Neural cell (in vitro differentiated cells): ENCODE data around the gene SDF2L1. TPM values are rescaled to one million over a fixed set of nuclear protein-coding genes. Genes with fewer than 3 reads are reported as not detected.

Source experiments
- H2AFZ ChIP-seq: fragments of 200-600, 300-800 bp; sonication (generic), shearing (Covaris generic); 2 replicates; pipeline ENCODE4 v1.6.0; 2014; ENCODE audit warnings: low read depth, mild to moderate bottlenecking, antibody characterized with exemption, low read length, moderate library complexity
- H3F3A ChIP-seq: fragments of 200-600 bp; shearing (Covaris generic); 2 replicates; pipeline ENCODE4 v1.6.1; 2016; ENCODE audit warnings: mild to moderate bottlenecking, moderate library complexity, mixed read lengths, antibody characterized with exemption, low read length; ENCODE audit not compliant: insufficient read depth, poor library complexity, severe bottlenecking
- H3K27ac ChIP-seq: fragments of 200-600, 300-800 bp; sonication (generic), shearing (Covaris generic); 2 replicates; pipeline ENCODE4 v1.5.1; 2014; ENCODE audit warnings: mild to moderate bottlenecking, low read length, moderate library complexity
- H3K27me3 ChIP-seq: fragments of 300-800, 200-600 bp; sonication (generic), shearing (Covaris generic); 2 replicates; pipeline ENCODE4 v1.6.0; 2014; ENCODE audit warnings: mild to moderate bottlenecking, low read depth, low read length, moderate library complexity; ENCODE audit not compliant: insufficient read depth
- H3K36me3 ChIP-seq: fragments of 300-800, 200-600 bp; sonication (generic), shearing (Covaris generic); 2 replicates; pipeline ENCODE4 v1.5.1; 2014; ENCODE audit warnings: mild to moderate bottlenecking, antibody characterized with exemption, low read length, moderate library complexity; ENCODE audit not compliant: insufficient read depth
- H3K4me2 ChIP-seq: fragments of 300-800, 200-600 bp; sonication (generic), shearing (Covaris generic); 2 replicates; pipeline ENCODE4 v1.6.0; 2014; ENCODE audit warnings: mild to moderate bottlenecking, low read length
- H3K4me3 ChIP-seq: fragments of 300-800, 200-600 bp; sonication (generic), shearing (Covaris generic); 2 replicates; pipeline ENCODE4 v1.5.1; 2014; ENCODE audit warnings: mild to moderate bottlenecking, low read length, moderate library complexity
- H3K79me2 ChIP-seq: fragments of 200-600 bp; shearing (Covaris generic); replicated peaks from 2 replicates; pipeline ENCODE4 v1.6.0; 2014; ENCODE audit warnings: mild to moderate bottlenecking, low read length, moderate library complexity; ENCODE audit not compliant: insufficient read depth
- H3K9ac ChIP-seq: fragments of 300-800, 200-600 bp; sonication (generic), shearing (Covaris generic); 2 replicates; pipeline ENCODE4 v1.6.1; 2016; ENCODE audit warnings: mild to moderate bottlenecking, low read length, mixed read lengths
- H3K9me2 ChIP-seq: fragments of 200-600 bp; shearing (Covaris generic); 2 replicates; pipeline ENCODE4 v1.6.1; 2016; ENCODE audit warnings: mild to moderate bottlenecking, low read length, mixed read lengths; ENCODE audit not compliant: insufficient read depth
- H3K9me3 ChIP-seq: fragments of 200-600, 300-800 bp; sonication (generic), shearing (Covaris generic); 2 replicates; pipeline ENCODE4 v1.6.1; 2016; ENCODE audit warnings: mild to moderate bottlenecking, mixed run types, low read length, moderate library complexity, mixed read lengths
- H4K20me1 ChIP-seq: fragments of 200-600 bp; shearing (Covaris generic); 2 replicates; pipeline ENCODE4 v1.6.1; 2016; ENCODE audit warnings: mild to moderate bottlenecking, mixed run types; ENCODE audit not compliant: insufficient read depth
- EP300 ChIP-seq: fragments of 450-650 bp; conservative IDR thresholded peaks from 2 replicates; pipeline ENCODE4 v1.6.1; 2014; ENCODE audit warnings: antibody characterized with exemption, mild to moderate bottlenecking, moderate library complexity; ENCODE audit not compliant: poor library complexity, severe bottlenecking
- EZH2 ChIP-seq: fragments of 200-600, 300-800 bp; shearing (Covaris generic), sonication (generic); IDR thresholded peaks from 2 replicates; pipeline ENCODE4 v1.6.1; 2014; ENCODE audit warnings: antibody characterized with exemption, low read length, borderline replicate concordance, mild to moderate bottlenecking; ENCODE audit not compliant: insufficient read depth, poor library complexity, severe bottlenecking
- POLR2AphosphoS5 ChIP-seq: IDR thresholded peaks from 2 replicates; pipeline ENCODE4 v1.6.1; 2012
- RAD21 ChIP-seq: fragments of 450-650 bp; conservative IDR thresholded peaks from 2 replicates; pipeline ENCODE4 v1.6.1; 2014; ENCODE audit warnings: antibody characterized with exemption, mild to moderate bottlenecking, moderate library complexity
- SMC3 ChIP-seq: fragments of 450-650 bp; conservative IDR thresholded peaks from 2 replicates; pipeline ENCODE4 v1.6.1; 2014; ENCODE audit warnings: antibody characterized with exemption, mild to moderate bottlenecking, moderate library complexity; ENCODE audit not compliant: poor library complexity
- TAF1 ChIP-seq: IDR thresholded peaks from 2 replicates; pipeline ENCODE4 v1.6.1; 2012; ENCODE audit warnings: low read depth
- polyA plus RNA-seq: library from polyadenylated mRNA; depleted of rRNA; stranded (reverse); fragments of >200 nt; gene quantifications from 2 replicates; pipeline ENCODE4 v1.2.3, GENCODE V29; 2014
- TF ChIP-seq, protein P1 (sequence below): IDR thresholded peaks from 2 replicates; pipeline ENCODE4 v1.6.1; 2012; ENCODE audit warnings: borderline replicate concordance

The SDF2L1 gene
- polyA plus RNA-seq, 1 donor from 2014 or later = 11.0 TPM

DNA sequence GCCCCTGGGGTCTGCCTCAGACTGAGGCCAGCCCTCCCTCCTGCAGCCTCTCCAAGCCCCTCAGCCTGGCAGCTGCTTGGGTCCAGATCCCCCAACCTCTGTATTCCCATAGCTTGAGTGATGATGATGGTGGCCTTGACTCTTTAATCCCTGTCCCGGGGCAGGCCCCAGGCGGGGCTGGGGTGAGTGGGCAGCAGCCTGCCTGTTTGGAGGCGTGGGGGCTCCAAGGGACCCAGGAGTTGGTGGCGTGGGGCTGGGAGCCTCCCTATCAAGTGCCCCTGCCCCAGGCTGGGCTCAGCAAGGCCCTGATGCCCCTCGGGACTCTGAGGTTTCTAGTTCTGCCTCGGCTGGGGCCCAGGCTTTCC lies 46.2 kb downstream of the SDF2L1 start:
- H3K27ac ChIP-seq = no peak overlapping the region
- no peaks in the 10 kb centered on the region for H4K20me1 ChIP-seq
- no peak overlapping the region for H3K9ac ChIP-seq
- no peak overlapping the region for H2AFZ ChIP-seq
- H3K9me3 ChIP-seq = no peaks in the 10 kb centered on the region
- no peak for TF ChIP-seq EZH2
- TF ChIP-seq, protein P1, sequence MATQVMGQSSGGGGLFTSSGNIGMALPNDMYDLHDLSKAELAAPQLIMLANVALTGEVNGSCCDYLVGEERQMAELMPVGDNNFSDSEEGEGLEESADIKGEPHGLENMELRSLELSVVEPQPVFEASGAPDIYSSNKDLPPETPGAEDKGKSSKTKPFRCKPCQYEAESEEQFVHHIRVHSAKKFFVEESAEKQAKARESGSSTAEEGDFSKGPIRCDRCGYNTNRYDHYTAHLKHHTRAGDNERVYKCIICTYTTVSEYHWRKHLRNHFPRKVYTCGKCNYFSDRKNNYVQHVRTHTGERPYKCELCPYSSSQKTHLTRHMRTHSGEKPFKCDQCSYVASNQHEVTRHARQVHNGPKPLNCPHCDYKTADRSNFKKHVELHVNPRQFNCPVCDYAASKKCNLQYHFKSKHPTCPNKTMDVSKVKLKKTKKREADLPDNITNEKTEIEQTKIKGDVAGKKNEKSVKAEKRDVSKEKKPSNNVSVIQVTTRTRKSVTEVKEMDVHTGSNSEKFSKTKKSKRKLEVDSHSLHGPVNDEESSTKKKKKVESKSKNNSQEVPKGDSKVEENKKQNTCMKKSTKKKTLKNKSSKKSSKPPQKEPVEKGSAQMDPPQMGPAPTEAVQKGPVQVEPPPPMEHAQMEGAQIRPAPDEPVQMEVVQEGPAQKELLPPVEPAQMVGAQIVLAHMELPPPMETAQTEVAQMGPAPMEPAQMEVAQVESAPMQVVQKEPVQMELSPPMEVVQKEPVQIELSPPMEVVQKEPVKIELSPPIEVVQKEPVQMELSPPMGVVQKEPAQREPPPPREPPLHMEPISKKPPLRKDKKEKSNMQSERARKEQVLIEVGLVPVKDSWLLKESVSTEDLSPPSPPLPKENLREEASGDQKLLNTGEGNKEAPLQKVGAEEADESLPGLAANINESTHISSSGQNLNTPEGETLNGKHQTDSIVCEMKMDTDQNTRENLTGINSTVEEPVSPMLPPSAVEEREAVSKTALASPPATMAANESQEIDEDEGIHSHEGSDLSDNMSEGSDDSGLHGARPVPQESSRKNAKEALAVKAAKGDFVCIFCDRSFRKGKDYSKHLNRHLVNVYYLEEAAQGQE = no peak
- no peak for TF ChIP-seq EP300
- no peak for TF ChIP-seq TAF1
- TF ChIP-seq POLR2AphosphoS5 = no peak
- no peak for TF ChIP-seq RAD21
- no peak for TF ChIP-seq SMC3
- no peaks in the 10 kb centered on the region for H3K27me3 ChIP-seq
- H3K79me2 ChIP-seq = no peaks in the 10 kb centered on the region
- H3K9me2 ChIP-seq = no peaks in the 10 kb centered on the region
- H3K36me3 ChIP-seq = no peaks in the 10 kb centered on the region
- H3K4me3 ChIP-seq = no peak overlapping the region
- H3K4me2 ChIP-seq = no peak overlapping the region
- no peaks in the 10 kb centered on the region for H3F3A ChIP-seq

DNA sequence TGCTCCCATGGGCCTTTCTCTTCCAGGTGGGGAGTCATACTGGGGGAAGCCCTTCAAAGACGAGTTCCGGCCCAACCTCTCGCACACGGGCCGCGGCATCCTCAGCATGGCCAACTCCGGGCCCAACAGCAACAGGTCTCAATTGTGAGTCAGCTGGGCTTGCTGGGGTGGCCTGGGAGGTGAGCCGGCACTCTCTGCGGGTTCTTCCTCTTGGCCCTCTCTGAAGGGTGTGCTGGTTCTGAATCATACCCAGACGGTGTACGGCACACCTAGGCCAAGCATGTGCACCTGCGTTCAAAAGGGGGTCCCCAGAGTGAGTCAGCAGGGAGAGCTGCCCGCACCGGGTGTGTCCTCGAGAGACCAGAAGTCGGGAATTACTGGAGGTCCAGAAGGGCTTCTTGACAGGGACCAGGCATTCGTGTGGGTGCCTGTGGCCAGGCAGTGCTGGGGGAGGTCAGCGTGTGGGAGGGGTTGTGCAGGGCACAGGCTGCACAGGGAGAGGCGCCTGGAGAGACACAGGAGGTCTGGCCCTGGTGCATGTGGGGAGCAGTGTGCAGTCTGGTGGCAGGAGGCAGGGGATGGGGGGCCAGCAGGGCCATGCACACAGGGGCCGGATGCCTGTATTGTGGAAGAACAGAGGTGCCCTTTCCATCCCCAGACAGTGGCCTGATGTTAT lies 46.7 kb downstream of the SDF2L1 start:
- Histone ChIP-seq H3K9me2 (no peaks in the 10 kb centered on the region), H3K9ac (no peak overlapping the region), H3K4me2 (no peak overlapping the region), H3K27me3 (no peaks in the 10 kb centered on the region), H3K27ac (no peak overlapping the region), H3K79me2 (no peaks in the 10 kb centered on the region), H2AFZ (no peak overlapping the region), H4K20me1 (no peaks in the 10 kb centered on the region), H3K36me3 (no peaks in the 10 kb centered on the region), H3K4me3 (no peak overlapping the region), H3F3A (no peaks in the 10 kb centered on the region), H3K9me3 (no peaks in the 10 kb centered on the region)
- TF ChIP-seq, protein P1 = no peak
- TF ChIP-seq EZH2 = no peak
